GM12892 (cell line): ENCODE data around the gene RCBTB1.
"Not testable (repeated sequence)": the region's sequence is repeated elsewhere in the genome, so short reads cannot be mapped to it uniquely, and the experiment has no call there.

Experiments
- DNase-seq: peaks from one replicate; pipeline ENCODE4 v3.0.0; 2011; ENCODE audit not compliant: insufficient read length
- FAIRE-seq: peaks from 2 replicates; lab custom pipeline; 2011; peaks lifted over from hg19 to GRCh38; lab: Jason Lieb, UNC
- POLR2A ChIP-seq: IDR thresholded peaks from 2 replicates; pipeline ENCODE4 v1.6.1; 2011; ENCODE audit warnings: low read depth, low read length, control low read depth
- POLR2AphosphoS5 ChIP-seq: IDR thresholded peaks from 2 replicates; pipeline ENCODE4 v1.6.1; 2011; ENCODE audit warnings: low read depth, low read length, control low read depth
- TAF1 ChIP-seq: IDR thresholded peaks from 2 replicates; pipeline ENCODE4 v1.6.1; 2011; ENCODE audit warnings: low read depth, mild to moderate bottlenecking, control low read depth, low read length, borderline replicate concordance

RCBTB1 gene

DNA sequence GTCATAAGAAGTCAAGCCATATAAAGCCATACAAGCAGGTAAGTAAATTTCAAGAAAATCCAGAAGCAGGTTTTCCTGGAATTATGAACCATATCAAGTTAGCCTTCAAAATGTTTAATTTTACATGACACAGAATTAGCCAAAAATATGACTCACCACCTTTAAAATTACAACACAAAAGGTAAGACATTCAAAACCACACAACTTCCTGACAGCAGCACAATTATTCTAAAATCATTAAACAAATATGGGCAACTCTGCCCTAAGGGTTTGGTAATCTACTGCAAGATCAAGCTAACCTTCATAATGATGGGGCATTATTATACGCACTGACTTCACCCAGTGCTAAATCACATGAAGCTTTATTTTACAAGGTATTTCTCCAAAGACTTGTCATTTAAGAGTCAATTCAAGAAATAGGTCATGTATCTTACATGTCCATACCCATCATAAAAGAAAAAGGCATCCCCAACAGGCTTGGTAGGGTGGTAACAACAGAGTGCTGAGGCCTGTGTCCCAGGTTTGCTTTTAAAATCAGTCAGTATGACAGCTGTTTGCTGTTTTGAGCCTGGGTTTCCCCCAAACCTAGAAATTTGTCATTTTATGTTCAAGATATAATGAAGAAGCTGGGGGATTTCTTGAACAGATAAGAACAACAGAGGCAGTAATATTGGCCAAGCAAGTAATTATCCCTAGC, 15.2 kb downstream of the RCBTB1 start:
- no peak for FAIRE-seq
- DNase-seq: no peak
- no peak for TF ChIP-seq TAF1
- TF ChIP-seq POLR2A: no peak
- TF ChIP-seq POLR2AphosphoS5: no peak

DNA sequence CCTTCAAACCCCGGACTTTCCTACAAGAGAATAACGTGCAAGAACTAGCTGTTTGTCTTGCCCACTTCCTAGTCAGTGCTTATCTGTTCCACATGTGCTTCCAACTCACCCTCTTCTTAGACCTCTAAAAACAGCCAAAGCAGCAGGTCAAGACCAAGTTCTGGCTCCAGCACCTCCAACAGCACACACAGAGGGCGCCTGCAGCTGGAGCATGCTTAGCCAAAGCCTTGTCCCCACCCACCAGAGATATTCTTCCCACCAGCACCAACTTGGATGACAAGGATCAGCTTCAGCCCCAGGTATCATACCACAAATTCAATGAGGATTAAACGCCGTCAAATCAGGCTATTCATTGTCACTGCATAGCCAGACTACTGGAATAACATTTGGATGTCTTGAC, 17.9 kb downstream of the RCBTB1 start:
- FAIRE-seq (no peak), DNase-seq (no peak)
- TF ChIP-seq POLR2AphosphoS5 (no peak), TAF1 (no peak), POLR2A (no peak)

DNA sequence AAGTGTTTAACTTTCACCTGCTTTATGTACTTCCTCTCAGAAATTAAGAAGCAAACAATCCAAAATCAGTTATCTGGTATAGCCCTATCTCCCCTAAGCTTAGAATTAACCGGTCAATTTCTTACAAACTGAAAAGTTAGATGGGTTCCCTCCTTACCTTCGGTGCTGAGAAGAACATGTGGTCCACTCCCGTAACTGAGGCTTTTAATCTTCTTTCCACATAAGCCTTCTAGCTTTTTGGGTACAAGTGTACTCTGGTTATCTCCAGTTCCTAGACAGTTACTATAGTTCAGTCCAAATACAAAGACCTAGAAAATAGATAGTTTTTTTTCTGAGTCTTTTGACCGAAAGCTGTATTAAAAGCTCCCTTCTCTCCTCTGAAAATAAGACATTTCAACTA, 18.9 kb downstream of the RCBTB1 start:
- FAIRE-seq: no peak
- TF ChIP-seq TAF1 (no peak), POLR2A (no peak), POLR2AphosphoS5 (no peak)
- DNase-seq: no peak

DNA sequence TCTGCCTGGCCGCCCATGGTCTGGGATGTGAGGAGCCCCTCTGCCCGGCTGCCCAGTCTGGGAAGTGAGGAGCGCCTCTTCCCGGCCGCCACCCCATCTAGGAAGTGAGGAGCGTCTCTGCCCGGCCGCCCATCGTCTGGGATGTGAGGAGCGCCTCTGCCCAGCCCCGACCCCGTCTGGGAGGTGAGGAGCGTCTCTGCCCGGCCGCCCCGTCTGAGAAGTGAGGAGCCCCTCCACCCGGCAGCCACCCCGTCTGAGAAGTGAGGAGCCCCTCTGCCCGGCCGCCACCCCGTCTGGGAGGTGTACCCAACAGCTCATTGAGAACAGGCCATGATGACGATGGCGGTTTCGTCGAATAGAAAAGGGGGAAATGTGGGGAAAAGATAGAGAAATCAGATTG, 19.9 kb downstream of the RCBTB1 start:
- not testable (repeated sequence) for DNase-seq, FAIRE-seq

DNA sequence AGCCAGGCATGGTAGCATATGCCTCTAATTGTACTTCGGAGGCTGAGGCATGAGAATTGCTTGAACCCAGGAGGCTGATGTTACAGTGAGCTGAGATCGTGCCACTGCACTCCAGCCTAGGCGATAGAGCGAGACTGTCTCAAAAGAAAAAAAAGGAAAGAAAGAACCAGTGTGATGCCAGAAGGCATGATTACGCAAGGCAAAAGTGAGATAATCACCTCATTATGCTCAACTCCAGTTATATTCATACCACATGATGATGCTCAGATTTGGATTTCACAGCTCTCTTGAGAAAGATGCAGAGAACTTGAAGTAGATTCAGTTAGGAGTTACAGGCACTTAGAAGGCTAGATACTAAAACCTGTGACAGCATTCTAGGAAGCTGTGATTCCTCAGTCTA, 21.8 kb downstream of the RCBTB1 start:
- no peak for FAIRE-seq
- TF ChIP-seq POLR2A (no peak), POLR2AphosphoS5 (no peak), TAF1 (no peak)
- no peak for DNase-seq

DNA sequence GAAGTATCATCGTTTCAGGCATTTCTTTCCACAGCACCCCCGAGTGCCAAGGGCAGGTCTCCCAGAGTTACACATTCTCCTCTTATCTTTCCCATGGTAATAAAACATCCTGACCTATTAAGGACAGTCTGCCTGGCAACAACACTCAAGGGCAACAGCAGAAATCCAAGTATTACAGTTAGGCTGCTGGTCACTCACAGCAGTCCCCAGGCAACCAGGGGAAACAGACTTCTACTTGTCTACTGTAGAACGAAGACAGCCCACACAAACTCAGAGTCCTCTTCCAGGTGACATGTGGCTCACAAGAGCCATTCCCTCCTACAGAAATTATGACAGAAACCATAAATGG, 24.3 kb downstream of the RCBTB1 start:
- TF ChIP-seq POLR2A (no peak), TAF1 (no peak)
- FAIRE-seq (no peak), DNase-seq (no peak)

DNA sequence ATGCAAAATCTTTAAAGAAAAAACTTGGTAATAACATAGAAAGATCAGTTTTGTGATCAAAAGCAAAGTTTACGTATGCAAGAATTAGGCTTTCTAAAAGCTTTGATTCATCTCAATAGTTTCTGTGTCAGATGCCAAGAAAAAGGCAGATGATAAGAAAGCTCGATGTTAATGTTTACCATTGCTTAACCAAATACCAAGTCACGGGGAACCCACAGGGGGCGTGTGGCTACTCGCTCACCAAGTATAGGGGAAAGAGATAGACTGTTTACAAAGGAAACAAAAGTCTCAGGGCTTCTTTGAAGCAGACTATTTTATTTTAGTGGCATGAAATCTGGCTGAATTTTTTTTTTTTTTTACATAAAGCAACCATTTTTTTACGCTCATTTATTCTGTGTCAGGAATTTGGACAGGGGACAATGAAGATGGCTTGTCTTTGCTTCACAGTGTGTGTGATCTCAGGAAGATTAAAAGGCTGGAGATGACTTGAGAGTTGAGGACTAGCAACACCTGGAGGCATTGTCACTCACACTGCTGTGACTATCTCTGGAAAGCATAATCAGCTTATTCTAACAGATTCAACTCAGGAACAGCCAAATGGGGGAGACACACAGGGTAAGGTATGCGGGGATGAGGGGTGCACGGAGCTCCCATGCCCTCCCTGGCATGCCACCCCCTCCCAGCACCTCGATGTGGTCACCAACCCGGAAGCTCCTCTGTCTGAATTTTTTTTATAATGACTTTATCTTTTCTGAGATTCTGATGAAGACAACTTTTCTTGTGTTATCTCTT, 24.9 kb downstream of the RCBTB1 start:
- DNase-seq (no peak), FAIRE-seq (peak; percentile 17)
- no peak for TF ChIP-seq POLR2AphosphoS5
- TF ChIP-seq TAF1: no peak
- TF ChIP-seq POLR2A: no peak

DNA sequence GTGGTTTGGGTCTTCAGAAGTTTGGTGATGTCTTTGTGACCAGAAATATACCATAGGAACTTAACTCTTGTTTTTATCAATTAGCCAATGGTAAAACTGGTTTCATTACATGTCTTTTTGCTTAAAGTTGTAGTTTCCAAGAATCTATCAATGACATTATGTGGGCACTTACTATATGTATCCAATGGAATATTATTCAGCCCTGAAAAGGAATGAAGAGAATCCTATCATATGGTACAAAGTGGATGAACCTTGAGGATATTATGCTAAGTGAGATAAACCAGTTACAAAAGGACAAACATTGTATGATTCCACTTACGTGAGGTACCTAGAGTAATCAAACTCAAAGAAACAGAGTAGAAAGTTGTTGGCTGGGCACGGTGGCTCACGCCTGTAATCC, 26.4 kb downstream of the RCBTB1 start:
- TF ChIP-seq POLR2AphosphoS5: no peak
- TF ChIP-seq POLR2A: no peak
- TF ChIP-seq TAF1: no peak
- FAIRE-seq: peak; percentile 21
- no peak for DNase-seq

DNA sequence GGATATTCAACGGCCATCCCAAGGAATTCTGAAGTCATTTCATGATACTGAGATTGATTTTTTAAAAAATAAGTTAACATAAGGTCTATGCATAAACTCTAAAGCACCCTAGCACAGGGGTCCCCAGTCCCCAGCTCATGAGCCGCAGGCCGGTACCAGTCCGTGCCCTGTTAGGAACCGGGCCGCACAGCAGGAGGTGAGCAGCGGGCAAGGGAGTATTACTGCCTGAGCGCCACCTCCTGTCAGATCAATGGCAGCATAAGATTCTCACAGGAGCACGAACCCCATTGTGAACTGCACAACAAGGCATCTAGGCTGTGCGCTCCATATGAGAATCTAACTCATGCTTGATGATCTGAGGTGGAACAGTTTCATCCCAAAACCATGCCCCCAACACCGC, 31.0 kb downstream of the RCBTB1 start:
- TF ChIP-seq POLR2AphosphoS5 (no peak), TAF1 (no peak), POLR2A (no peak)
- DNase-seq (no peak), FAIRE-seq (no peak)

DNA sequence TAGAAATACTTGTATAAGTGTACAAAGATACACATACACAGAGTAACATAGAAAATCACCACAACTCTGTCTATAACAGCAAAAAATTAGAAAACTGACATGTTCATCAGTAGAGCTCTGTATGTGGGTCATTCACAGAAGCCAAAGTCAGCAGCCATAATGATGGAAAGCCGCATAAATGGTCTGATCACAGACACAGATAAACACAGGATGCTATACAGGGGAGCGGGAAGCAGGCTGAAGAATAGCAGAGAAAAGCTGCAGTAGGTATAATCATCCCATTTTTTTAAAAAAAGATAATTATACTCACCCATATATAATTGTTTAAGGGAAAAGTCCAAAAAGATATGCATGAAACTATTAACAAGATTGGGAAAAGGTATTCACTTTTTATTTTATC, 31.5 kb downstream of the RCBTB1 start:
- no peak for DNase-seq
- no peak for TF ChIP-seq TAF1
- no peak for FAIRE-seq

DNA sequence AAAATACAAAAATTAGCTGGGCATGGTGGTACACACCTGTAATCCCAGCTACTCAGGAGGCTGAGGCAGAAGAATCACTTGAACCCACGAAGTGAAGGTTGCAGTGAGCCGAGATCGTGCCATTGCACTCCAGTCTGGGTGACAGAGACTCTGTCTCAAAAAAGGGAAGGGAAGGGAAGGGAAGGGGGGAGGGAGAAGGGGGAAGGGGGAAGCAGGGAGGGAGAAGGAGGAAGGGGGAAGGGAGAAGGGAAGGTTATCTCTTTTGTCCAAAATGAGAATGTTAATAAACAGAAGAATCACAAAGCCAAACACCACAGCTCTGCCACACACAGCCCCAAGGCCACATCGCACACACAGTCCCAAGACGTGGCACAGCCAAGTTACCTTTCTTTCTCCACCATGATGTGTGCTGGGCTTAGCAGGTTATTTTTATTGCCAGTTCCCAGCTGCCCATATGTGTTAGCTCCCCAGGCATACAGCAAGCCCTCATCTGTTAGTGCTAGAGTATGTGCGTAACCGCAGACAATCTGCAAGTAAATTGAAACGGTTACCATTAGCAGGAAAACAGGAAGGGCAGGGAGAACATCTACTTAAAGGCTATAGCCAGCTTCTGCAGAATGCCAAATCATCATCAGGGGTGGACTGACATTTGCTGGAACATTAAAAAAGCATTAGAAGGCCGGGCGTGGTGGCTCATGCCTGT, 34.3 kb downstream of the RCBTB1 start:
- DNase-seq (no peak), FAIRE-seq (no peak)
- TF ChIP-seq POLR2AphosphoS5 (no peak), TAF1 (no peak), POLR2A (no peak)

DNA sequence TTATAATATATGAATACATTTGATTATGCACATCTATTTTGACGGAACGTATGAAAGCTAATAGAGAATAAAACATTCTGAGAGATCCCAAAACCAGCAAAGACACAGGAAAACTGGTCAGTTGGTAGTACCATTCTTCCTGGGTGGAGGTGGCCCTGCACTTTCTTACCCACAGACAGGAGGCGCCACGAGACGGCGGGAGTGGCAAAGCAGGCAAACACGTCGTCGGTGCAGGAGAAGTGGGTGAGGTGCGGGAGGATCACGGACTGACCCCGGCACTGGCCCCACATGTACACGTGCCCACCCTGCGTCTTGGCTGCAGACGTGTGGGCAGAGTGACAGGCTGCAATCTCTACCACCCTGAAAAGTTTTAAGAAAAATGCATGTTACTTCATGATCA, 36.1 kb downstream of the RCBTB1 start:
- TF ChIP-seq TAF1 (no peak), POLR2AphosphoS5 (no peak), POLR2A (no peak)
- DNase-seq (no peak), FAIRE-seq (peak; percentile 70)
